HepG2 (cell line): Measurements from ENCODE around the gene TMEM80.

Experiments
- NPAS2 ChIP-seq: sonication (generic); formaldehyde crosslinking; IDR thresholded peaks from 2 replicates; pipeline ENCODE4 v1.8.0; 2022; ENCODE audit warnings: mild to moderate bottlenecking, missing genetic modification reagents, borderline replicate concordance
- POLR2AphosphoS5 ChIP-seq: IDR thresholded peaks from 2 replicates; pipeline ENCODE4 v1.6.1; 2012; ENCODE audit warnings: low read depth, low read length
- ZNF326 ChIP-seq: sonication (generic); formaldehyde crosslinking; IDR thresholded peaks from 2 replicates; pipeline ENCODE4 v1.4.0; 2020; ENCODE audit warnings: missing genetic modification reagents, borderline replicate concordance
- TF ChIP-seq, protein P1 (sequence below): sonication (generic); formaldehyde crosslinking; IDR thresholded peaks from 2 replicates; pipeline ENCODE4 v1.4.0; 2020; ENCODE audit warnings: missing genetic modification reagents

DNA sequence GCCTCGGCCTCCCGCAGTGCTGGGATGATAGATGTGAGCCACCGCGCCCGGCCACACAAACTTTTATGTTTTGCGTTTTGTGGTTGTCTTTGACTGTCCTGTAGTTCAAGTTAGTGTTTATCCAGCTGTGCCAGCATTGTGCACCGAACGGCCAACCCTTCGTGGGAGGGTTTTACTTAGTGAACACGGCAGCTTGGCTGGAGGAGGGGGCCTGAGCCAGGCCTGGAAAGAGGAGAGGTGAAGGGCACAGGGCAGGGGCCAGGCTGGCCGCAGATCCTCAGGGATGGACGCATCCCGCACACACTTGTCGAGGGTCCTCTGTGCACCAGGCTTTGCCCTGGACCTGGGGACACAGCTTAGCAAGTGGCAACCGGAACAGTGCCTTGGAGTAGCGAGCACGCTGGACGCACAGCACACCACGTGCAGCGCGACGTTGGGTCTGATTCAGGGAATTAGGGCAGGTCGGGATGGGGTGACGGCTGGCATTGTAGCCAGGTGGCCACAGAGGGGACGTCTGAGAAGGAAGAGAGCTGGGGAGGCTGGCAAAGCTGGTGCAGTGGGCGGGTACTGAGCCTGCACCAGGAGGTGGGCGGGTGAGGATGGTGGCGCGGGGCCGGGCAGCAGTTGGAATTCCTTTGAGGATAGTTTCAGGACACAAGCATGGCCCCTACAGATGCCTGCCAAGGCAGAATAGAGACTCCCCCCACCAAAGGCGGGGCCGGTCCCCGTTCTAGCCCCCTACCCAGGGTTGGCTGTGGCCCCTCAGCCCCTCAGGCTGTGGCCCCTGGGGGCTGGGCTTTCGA, 23.8 kb downstream of the TMEM80 start:
- no peak for TF ChIP-seq POLR2AphosphoS5
- TF ChIP-seq, protein P1, sequence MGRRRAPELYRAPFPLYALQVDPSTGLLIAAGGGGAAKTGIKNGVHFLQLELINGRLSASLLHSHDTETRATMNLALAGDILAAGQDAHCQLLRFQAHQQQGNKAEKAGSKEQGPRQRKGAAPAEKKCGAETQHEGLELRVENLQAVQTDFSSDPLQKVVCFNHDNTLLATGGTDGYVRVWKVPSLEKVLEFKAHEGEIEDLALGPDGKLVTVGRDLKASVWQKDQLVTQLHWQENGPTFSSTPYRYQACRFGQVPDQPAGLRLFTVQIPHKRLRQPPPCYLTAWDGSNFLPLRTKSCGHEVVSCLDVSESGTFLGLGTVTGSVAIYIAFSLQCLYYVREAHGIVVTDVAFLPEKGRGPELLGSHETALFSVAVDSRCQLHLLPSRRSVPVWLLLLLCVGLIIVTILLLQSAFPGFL (CRISPR knock-in tag) = no peak
- TF ChIP-seq NPAS2 (CRISPR knock-in tag) = no peak
- no peak for TF ChIP-seq ZNF326 (CRISPR knock-in tag)
